GM23338 (cell line): Measurements from ENCODE around the gene DGKH.

Source experiments
- CREB1 ChIP-seq: fragments of 250-450 bp; sonication (Bioruptor Pico); IDR thresholded peaks from 2 replicates; pipeline ENCODE4 v1.5.0; 2020; ENCODE audit warnings: low read depth, mild to moderate bottlenecking, moderate library complexity
- CTCF ChIP-seq, 2 experiments: fragments of 200-600 bp in 1 of 2; sonication (generic) in 1 of 2; conservative IDR thresholded peaks; 2 replicates each; pipeline versions ENCODE4 v1.5.1 to v1.6.1; 2016 to 2017; ENCODE audit warnings: antibody characterized with exemption in 2 of 2, low read depth in 2 of 2, mild to moderate bottlenecking in 2 of 2, moderate library complexity in 1 of 2
- EZH2 ChIP-seq: fragments of 200-600 bp; sonication (generic); IDR thresholded peaks from one replicate; pipeline ENCODE4 v1.8.0; 2017; ENCODE audit warnings: antibody characterized with exemption, mild to moderate bottlenecking, low read depth; ENCODE audit not compliant: unreplicated experiment
- EZH2phosphoT487 ChIP-seq: fragments of 200-600 bp; sonication (generic); IDR thresholded peaks from one replicate; pipeline ENCODE4 v1.8.1; 2018; ENCODE audit warnings: antibody characterized with exemption; ENCODE audit not compliant: unreplicated experiment
- NANOG ChIP-seq: IDR thresholded peaks from 2 replicates; pipeline ENCODE4 v1.6.1; 2016; ENCODE audit warnings: antibody characterized with exemption, borderline replicate concordance
- POLR2AphosphoS5 ChIP-seq: IDR thresholded peaks from 2 replicates; pipeline ENCODE4 v1.6.1; 2016; ENCODE audit warnings: antibody characterized with exemption, low read depth
- ZNF331 ChIP-seq: fragments of 250-450 bp; sonication (Bioruptor Pico); IDR thresholded peaks from 2 replicates; pipeline ENCODE4 v1.5.0; 2020; ENCODE audit warnings: low read depth, mild to moderate bottlenecking, moderate library complexity
- TF ChIP-seq, protein P1 (sequence below): IDR thresholded peaks from 2 replicates; pipeline ENCODE4 v1.6.1; 2016; ENCODE audit warnings: antibody characterized with exemption

DNA sequence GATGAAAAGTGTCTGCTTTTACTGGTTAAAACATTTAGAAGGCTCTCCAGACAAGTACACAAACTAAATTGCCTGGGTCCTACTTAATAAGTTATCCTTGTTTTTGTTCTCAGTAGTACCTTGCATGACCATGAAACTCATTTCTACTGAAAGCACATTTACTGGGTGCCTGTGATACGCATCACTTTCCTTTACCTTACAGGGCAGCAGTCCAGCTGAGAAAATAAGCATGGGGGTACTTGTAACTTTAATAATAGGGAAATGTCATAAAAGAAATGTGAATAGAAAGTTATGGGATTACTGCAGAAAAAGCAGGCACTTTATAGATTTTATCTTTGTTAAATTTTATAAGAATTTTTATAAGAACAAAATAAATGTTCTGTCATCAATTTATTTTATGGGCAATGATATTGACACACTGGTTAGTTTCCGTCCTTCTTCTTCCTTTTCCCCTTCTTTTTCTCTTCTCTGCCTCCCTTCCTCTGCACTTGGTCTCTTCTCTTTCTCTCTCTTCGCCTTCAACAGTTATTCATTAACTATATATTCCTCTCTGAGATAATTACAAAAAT is 116.2 kb downstream of the DGKH start:
- no peak for TF ChIP-seq CREB1 (CRISPR knock-in tag)
- no peak for TF ChIP-seq CTCF (conservative IDR thresholded peaks at IDR 0.05; ENCODE audit: low read depth in 2 of 2)
- TF ChIP-seq, protein P1, sequence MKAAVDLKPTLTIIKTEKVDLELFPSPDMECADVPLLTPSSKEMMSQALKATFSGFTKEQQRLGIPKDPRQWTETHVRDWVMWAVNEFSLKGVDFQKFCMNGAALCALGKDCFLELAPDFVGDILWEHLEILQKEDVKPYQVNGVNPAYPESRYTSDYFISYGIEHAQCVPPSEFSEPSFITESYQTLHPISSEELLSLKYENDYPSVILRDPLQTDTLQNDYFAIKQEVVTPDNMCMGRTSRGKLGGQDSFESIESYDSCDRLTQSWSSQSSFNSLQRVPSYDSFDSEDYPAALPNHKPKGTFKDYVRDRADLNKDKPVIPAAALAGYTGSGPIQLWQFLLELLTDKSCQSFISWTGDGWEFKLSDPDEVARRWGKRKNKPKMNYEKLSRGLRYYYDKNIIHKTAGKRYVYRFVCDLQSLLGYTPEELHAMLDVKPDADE: no peak
- no peak for TF ChIP-seq POLR2AphosphoS5
- TF ChIP-seq EZH2: no peak
- no peak for TF ChIP-seq EZH2phosphoT487
- TF ChIP-seq NANOG: no peak
- no peak for TF ChIP-seq ZNF331 (CRISPR knock-in tag)
